ENCODE results near the gene INKA1.

DNA sequence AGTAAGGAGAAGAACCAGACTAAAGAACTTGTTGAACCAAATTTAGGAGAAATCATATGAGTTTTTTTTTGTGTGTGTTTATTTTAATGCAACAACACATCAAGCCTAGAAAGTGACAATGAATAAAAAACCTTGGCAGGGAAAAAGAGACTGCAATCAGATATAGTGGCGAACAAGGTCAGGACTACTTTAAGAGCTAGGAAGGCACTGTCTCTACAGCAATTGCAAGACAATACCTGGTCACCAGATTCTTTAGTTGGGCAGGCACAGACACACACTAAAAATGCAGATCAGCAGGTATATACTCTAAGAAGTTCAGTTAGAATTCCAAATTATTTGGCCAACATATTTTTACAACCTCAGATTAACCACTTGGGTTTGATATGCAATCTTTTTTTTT, 48.5 kb upstream of the INKA1 start:
- TF ChIP-seq, protein P1, sequence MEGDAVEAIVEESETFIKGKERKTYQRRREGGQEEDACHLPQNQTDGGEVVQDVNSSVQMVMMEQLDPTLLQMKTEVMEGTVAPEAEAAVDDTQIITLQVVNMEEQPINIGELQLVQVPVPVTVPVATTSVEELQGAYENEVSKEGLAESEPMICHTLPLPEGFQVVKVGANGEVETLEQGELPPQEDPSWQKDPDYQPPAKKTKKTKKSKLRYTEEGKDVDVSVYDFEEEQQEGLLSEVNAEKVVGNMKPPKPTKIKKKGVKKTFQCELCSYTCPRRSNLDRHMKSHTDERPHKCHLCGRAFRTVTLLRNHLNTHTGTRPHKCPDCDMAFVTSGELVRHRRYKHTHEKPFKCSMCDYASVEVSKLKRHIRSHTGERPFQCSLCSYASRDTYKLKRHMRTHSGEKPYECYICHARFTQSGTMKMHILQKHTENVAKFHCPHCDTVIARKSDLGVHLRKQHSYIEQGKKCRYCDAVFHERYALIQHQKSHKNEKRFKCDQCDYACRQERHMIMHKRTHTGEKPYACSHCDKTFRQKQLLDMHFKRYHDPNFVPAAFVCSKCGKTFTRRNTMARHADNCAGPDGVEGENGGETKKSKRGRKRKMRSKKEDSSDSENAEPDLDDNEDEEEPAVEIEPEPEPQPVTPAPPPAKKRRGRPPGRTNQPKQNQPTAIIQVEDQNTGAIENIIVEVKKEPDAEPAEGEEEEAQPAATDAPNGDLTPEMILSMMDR (optimal IDR thresholded peaks at IDR 0.05 in 1 of 3, IDR thresholded peaks at IDR 0.05 in 1 of 3, conservative IDR thresholded peaks at IDR 0.05 in 1 of 3; ENCODE audit: extremely low read depth in 1 of 3, insufficient read depth in 2 of 3, low read length in 3 of 3): no peak
- no peak for TF ChIP-seq EZH2 (IDR thresholded peaks at IDR 0.05; ENCODE audit: low read length)
